Measurements from ENCODE around the gene TOP3B.
"Not testable (repeated sequence)": the region's sequence is repeated elsewhere in the genome, so short reads cannot be mapped to it uniquely, and the experiment has no call there.

TOP3B gene

DNA sequence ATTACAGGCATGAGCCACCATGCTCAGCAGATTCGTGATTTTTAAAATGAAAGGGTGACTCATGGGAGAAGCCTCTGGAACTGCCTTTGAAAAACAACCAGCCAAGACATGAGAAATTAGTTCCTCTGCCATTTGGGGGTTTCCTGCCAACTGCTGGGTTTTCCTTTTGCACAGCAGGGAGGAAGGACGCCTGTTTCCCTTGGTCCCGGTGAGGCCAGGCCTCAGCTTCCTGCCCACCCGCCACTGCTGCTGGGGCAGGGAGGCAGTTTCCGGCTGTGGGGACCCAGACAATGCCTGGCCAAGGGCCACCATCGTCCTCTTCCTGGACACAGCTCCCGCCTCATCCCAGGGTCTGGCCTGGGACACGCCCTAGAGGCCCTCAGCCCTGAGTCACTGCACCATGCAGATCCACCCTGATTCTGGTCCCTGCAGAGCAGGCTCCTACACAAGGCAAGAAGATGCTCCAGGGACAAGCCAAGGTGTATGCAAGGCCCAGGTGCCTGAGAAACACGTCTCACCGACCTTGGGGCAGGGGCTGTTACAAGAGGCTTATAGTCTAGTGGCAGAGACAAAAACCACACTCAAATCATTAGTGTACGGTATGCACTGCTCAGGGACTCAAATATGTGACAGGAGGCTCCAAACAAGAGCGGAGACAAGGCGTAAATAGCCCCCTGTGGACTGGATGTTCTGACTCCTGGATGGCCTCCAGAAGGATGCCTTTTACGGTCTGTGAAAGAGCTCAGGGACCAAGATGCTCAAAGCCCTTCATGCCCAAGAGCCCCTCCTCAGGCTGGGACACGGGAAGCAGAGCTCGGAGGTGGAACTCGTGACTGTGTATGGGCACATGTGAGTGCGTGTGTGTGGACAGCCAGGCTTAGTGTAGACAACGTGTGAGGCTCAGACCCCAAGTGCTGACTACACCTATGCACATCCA lies 39.9 kb downstream of the TOP3B start:
- TF ChIP-seq, protein P1, sequence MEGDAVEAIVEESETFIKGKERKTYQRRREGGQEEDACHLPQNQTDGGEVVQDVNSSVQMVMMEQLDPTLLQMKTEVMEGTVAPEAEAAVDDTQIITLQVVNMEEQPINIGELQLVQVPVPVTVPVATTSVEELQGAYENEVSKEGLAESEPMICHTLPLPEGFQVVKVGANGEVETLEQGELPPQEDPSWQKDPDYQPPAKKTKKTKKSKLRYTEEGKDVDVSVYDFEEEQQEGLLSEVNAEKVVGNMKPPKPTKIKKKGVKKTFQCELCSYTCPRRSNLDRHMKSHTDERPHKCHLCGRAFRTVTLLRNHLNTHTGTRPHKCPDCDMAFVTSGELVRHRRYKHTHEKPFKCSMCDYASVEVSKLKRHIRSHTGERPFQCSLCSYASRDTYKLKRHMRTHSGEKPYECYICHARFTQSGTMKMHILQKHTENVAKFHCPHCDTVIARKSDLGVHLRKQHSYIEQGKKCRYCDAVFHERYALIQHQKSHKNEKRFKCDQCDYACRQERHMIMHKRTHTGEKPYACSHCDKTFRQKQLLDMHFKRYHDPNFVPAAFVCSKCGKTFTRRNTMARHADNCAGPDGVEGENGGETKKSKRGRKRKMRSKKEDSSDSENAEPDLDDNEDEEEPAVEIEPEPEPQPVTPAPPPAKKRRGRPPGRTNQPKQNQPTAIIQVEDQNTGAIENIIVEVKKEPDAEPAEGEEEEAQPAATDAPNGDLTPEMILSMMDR (IDR thresholded peaks at IDR 0.05), result no peak
- peak overlapping the region; percentile 49 to 98 for H3K27ac ChIP-seq
- H3K4me3 ChIP-seq, result peak overlapping the region; percentile 31
- peak; percentile 86 for DNase-seq (ENCODE audit: low spot score)

DNA sequence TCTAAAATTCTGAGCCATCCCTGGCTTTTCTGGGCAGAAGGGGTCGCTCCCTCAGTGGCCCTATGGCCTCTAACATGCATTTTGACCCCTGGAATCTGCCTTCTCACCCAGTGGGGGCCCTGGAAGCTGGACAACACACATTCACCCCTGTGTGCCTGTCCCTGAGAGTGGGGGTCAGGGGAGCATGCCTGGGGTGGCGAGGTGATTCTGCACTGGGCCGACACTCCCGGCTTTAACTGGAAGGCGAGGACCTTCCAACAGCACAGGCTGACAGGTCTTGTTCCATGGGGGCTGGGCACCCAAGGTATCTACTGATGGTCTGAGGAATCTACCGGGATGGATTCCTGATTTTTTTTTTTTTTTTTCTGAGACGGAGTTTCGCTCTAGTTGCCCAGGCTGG lies 40.7 kb downstream of the TOP3B start:
- no peak for DNase-seq (ENCODE audit: low spot score)
- TF ChIP-seq, protein P1 (IDR thresholded peaks at IDR 0.05), result no peak
- H3K27ac ChIP-seq, result peak overlapping the region; percentile 32 to 98
- no peak overlapping the region for H3K4me3 ChIP-seq

DNA sequence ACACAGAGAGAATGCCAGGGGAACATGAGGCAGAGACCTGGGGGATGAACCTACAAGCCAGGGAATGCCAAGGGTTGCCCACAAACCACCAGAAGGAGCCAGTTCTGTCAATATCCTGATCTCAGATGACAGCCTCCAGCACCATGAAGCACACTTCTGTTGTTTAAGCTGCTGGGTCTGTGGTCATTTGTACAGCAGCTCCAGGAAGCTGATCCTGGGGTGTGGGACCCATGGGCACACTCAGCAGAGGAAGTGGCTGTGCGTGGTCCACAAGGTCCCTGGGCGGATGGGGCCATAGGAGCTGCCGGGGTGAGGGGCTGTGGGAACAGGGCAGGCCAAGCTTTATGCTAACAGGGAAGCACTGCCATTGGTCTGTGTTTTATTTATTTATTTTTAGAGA lies 42.1 kb downstream of the TOP3B start:
- no peak for DNase-seq (ENCODE audit: low spot score)
- TF ChIP-seq, protein P1 (IDR thresholded peaks at IDR 0.05), result no peak
- H3K27ac ChIP-seq, result peak overlapping the region; percentile 44 to 98
- no peak overlapping the region for H3K4me3 ChIP-seq

DNA sequence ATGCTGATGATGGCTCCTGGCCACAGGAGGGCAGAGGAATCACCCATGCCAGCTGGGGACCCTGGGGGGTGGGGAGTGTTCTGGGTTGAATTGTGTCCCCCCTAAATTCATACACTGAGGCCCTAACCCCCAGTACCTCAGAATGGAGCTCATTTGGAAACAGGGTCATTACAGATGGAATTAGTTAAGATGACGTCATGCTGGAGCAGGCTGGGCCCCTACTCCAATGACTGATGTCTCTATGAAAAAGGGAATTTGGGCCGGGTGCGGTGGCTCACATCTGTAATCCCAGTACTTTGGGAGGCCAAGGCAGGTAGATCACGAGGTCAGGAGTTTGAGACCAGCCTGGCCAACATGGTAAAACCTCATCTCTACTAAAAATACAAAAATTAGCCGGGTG lies 42.7 kb downstream of the TOP3B start:
- H3K27ac ChIP-seq, result peak overlapping the region; percentile 44 to 98
- not testable (repeated sequence) for DNase-seq (ENCODE audit: low spot score); H3K4me3 ChIP-seq

DNA sequence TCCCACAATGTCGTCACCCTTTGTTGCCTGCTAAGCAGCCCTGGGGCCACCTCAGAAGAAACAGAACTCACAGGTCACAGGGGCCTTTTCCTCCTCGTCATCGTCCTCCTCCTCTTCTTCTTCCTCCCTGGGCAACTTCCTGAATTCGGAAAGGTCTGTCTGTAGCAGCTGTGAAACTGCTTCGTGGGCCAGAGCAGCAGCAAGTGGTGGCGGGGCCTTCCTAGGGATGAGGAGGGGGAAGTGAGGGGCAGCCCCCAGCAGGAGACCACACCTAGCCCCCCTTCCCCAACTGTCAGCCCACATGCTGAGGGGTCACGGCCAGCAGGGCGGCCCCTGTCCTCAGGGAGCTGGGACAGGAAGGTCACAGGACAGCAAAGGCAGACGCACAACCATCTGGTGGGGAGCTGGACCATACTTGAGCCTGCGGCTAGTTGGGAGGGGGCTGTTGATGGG lies 43.1 kb downstream of the TOP3B start:
- DNase-seq (ENCODE audit: low spot score), result no peak
- H3K4me3 ChIP-seq, result no peak overlapping the region
- peak overlapping the region; percentile 44 to 98 for H3K27ac ChIP-seq
- TF ChIP-seq, protein P1 (IDR thresholded peaks at IDR 0.05), result no peak

DNA sequence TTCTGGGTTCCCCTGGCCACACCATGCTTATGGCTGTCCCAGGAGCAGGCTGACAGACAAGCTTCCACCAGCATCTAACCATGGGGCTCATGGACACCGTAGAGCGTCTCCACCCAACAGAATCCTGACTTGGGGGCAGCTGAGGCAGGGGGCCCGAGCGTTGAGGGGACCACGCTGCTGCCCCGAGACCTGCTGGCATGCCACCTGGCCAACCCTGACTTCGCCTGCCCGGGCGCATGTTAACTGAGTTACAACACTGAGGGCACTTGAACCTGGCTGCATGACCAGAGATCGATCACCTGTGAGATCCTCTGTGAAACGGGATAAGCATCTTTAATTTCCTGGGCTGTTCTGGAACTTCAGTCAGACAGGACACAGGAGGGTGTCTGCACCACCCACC lies 43.7 kb downstream of the TOP3B start:
- no peak for DNase-seq (ENCODE audit: low spot score)
- TF ChIP-seq, protein P1 (IDR thresholded peaks at IDR 0.05), result no peak
- peak overlapping the region; percentile 83 for H3K4me3 ChIP-seq

DNA sequence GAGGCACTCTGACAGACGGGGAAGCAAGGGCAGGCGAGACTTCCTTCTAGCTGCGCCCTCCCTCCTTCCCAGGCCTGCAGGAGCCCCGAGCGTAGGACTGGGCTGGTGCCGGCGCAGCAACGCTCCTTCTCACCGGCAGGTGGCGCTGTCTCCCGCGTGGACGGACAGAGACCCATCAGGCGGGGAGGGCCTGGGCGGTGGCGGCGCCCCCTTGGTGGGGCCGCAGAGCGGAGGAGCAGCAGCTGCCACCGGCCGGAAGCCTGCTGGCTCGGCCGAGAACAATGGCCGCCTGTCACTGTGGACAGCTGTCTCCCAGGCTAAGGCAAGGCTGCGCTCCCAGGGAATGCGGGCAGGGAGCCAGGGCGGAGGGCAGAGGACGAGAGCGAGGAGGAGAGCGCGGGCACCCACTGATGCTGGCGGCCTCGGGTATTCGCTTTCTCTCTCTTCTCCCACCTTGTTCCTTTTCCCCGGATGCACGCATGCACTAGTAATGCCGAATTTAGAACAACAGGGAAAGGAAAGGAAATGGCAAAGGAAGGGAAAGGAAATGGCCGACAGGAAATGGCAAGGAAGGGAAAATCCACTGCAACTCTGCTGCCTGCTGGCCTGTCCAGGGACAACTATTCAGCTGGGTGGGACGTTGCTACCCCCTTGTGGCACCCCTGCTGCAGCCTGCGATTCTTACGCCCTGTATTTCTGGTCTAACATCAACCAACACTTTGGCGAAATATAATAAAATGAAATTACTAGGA lies 44.3 kb downstream of the TOP3B start:
- Histone ChIP-seq H3K27ac (peak overlapping the region; percentile 86 to 98), H3K4me3 (peak overlapping the region; percentile 83)
- TF ChIP-seq, protein P1 (IDR thresholded peaks at IDR 0.05), result peak; percentile 99
- peak; percentile 94 for DNase-seq (ENCODE audit: low spot score)

More for the DNA sequence above, 43.7 kb downstream of the TOP3B start:
- H3K27ac ChIP-seq, result peak overlapping the region; percentile 44 to 98
